ENCODE data around the gene GNPTAB.

GNPTAB gene

GRCh38 chr12:101804409-101804808, 26.4 kb downstream of the GNPTAB start:
- no peak for DNase-seq (ENCODE audit: low spot score)

GRCh38 chr12:101803978-101804377, 26.8 kb downstream of the GNPTAB start:
- DNase-seq (ENCODE audit: low spot score) = no peak

- no peak for DNase-seq (ENCODE audit: low spot score)
These were observed 28.3 kb downstream of the GNPTAB start for GRCh38 chr12:101802486-101802885.

- DNase-seq (ENCODE audit: low spot score) = no peak
These were observed 31.0 kb downstream of the GNPTAB start for GRCh38 chr12:101799774-101800173.

- no peak for DNase-seq (ENCODE audit: low spot score)
These were observed 35.0 kb downstream of the GNPTAB start for GRCh38 chr12:101795786-101796185.

GRCh38 chr12:101795013-101795412, 35.7 kb downstream of the GNPTAB start:
- DNase-seq (ENCODE audit: low spot score) = no peak

GRCh38 chr12:101794574-101794973, 36.2 kb downstream of the GNPTAB start:
- no peak for DNase-seq (ENCODE audit: low spot score)

- peak; percentile 95 for DNase-seq (ENCODE audit: low spot score)
These were observed 37.4 kb downstream of the GNPTAB start for GRCh38 chr12:101793401-101793800.

GRCh38 chr12:101792046-101792931, 38.5 kb downstream of the GNPTAB start:
- DNase-seq (ENCODE audit: low spot score) = peak; percentile 38

GRCh38 chr12:101789171-101789570, 41.6 kb downstream of the GNPTAB start:
- no peak for DNase-seq (ENCODE audit: low spot score)

- no peak for DNase-seq (ENCODE audit: low spot score)
These were observed 45.1 kb downstream of the GNPTAB start for GRCh38 chr12:101785671-101786070.

- DNase-seq (ENCODE audit: low spot score) = no peak
These were observed 46.4 kb downstream of the GNPTAB start for GRCh38 chr12:101784376-101784775.

- no peak for DNase-seq (ENCODE audit: low spot score)
These were observed 46.9 kb downstream of the GNPTAB start for GRCh38 chr12:101783838-101784237.

GRCh38 chr12:101783150-101783549, 47.6 kb downstream of the GNPTAB start:
- DNase-seq (ENCODE audit: low spot score) = no peak

GRCh38 chr12:101782273-101782731, 48.5 kb downstream of the GNPTAB start:
- no peak for DNase-seq (ENCODE audit: low spot score)

GRCh38 chr12:101781834-101782233, 48.9 kb downstream of the GNPTAB start:
- DNase-seq (ENCODE audit: low spot score) = no peak

- no peak for DNase-seq (ENCODE audit: low spot score)
These were observed 50.2 kb downstream of the GNPTAB start for GRCh38 chr12:101780599-101780998.

GRCh38 chr12:101779626-101780025, 51.1 kb downstream of the GNPTAB start:
- DNase-seq (ENCODE audit: low spot score) = no peak

GRCh38 chr12:101779200-101779599, 51.6 kb downstream of the GNPTAB start:
- no peak for DNase-seq (ENCODE audit: low spot score)

- DNase-seq (ENCODE audit: low spot score) = no peak
These were observed 52.8 kb downstream of the GNPTAB start for GRCh38 chr12:101777978-101778377.

GRCh38 chr12:101777485-101777884, 53.3 kb downstream of the GNPTAB start:
- DNase-seq (ENCODE audit: low spot score) = no peak

GRCh38 chr12:101775816-101776215, 54.9 kb downstream of the GNPTAB start:
- DNase-seq (ENCODE audit: low spot score) = no peak

GRCh38 chr12:101773650-101774162, 57.1 kb downstream of the GNPTAB start:
- DNase-seq (ENCODE audit: low spot score) = peak; percentile 75
